GM12873 (cell line): Measurements from ENCODE around the gene TNS1.

ENCODE experiments used
- TF ChIP-seq, protein P1 (sequence below): IDR thresholded peaks from 2 replicates; pipeline ENCODE4 v1.5.1; 2012; ENCODE audit warnings: low read depth, mild to moderate bottlenecking, moderate library complexity, low read length, control low read depth; ENCODE audit not compliant: insufficient read depth; ENCODE audit errors: missing control alignments

TNS1 gene

GRCh38 chr2:218028189-218028495 lies 25.3 kb upstream of the TNS1 start:
- TF ChIP-seq, protein P1, sequence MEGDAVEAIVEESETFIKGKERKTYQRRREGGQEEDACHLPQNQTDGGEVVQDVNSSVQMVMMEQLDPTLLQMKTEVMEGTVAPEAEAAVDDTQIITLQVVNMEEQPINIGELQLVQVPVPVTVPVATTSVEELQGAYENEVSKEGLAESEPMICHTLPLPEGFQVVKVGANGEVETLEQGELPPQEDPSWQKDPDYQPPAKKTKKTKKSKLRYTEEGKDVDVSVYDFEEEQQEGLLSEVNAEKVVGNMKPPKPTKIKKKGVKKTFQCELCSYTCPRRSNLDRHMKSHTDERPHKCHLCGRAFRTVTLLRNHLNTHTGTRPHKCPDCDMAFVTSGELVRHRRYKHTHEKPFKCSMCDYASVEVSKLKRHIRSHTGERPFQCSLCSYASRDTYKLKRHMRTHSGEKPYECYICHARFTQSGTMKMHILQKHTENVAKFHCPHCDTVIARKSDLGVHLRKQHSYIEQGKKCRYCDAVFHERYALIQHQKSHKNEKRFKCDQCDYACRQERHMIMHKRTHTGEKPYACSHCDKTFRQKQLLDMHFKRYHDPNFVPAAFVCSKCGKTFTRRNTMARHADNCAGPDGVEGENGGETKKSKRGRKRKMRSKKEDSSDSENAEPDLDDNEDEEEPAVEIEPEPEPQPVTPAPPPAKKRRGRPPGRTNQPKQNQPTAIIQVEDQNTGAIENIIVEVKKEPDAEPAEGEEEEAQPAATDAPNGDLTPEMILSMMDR: no peak

- TF ChIP-seq, protein P1: no peak
These were observed 24.8 kb upstream of the TNS1 start for GRCh38 chr2:218027426-218028188.

GRCh38 chr2:218026676-218027425 lies 24.1 kb upstream of the TNS1 start:
- TF ChIP-seq, protein P1: no peak

GRCh38 chr2:218026244-218026643 lies 23.4 kb upstream of the TNS1 start:
- TF ChIP-seq, protein P1: no peak

- TF ChIP-seq, protein P1: no peak
These were observed 22.1 kb upstream of the TNS1 start for GRCh38 chr2:218024871-218025270.

- TF ChIP-seq, protein P1: no peak
These were observed 21.5 kb upstream of the TNS1 start for GRCh38 chr2:218024336-218024735.

GRCh38 chr2:218023636-218024035 lies 20.8 kb upstream of the TNS1 start:
- TF ChIP-seq, protein P1: no peak
